GM23248 (cell line): Measurements from ENCODE around the gene IGSF21. TPM values are rescaled to one million over a fixed set of nuclear protein-coding genes. Genes with fewer than 3 reads are reported as not detected.

ENCODE experiments used
- DNase-seq: peaks from one replicate; pipeline ENCODE4 v3.0.0-alpha.2; 2015
- H2AFZ ChIP-seq: fragments of 200-600 bp; sonication (generic); 2 replicates; pipeline ENCODE4 v1.6.1; 2016; ENCODE audit warnings: antibody characterized with exemption
- H3F3A ChIP-seq: fragments of 200-600 bp; sonication (generic); 2 replicates; pipeline ENCODE4 v1.6.1; 2016; ENCODE audit warnings: mild to moderate bottlenecking, antibody characterized with exemption, mixed run types; ENCODE audit not compliant: insufficient read depth
- H3K27ac ChIP-seq: fragments of 200-600 bp; sonication (generic); 2 replicates; pipeline ENCODE4 v1.5.1; 2016; ENCODE audit warnings: mild to moderate bottlenecking
- H3K27me3 ChIP-seq: fragments of 200-600 bp; sonication (generic); replicated peaks from 2 replicates; pipeline ENCODE4 v1.6.1; 2016; ENCODE audit warnings: mild to moderate bottlenecking; ENCODE audit not compliant: insufficient read depth
- H3K36me3 ChIP-seq: fragments of 200-600 bp; sonication (generic); 2 replicates; pipeline ENCODE4 v1.6.1; 2016; ENCODE audit warnings: low read depth, mild to moderate bottlenecking
- H3K4me1 ChIP-seq: fragments of 200-600 bp; sonication (generic); 2 replicates; pipeline ENCODE4 v1.6.1; 2016; ENCODE audit warnings: mild to moderate bottlenecking; ENCODE audit not compliant: insufficient read depth
- H3K4me2 ChIP-seq: fragments of 200-600 bp; sonication (generic); one replicate; pipeline ENCODE4 v1.6.1; 2016; ENCODE audit warnings: mild to moderate bottlenecking; ENCODE audit not compliant: unreplicated experiment
- H3K4me3 ChIP-seq: fragments of 200-600 bp; sonication (generic); 2 replicates; pipeline ENCODE4 v1.5.1; 2016; ENCODE audit warnings: mild to moderate bottlenecking
- H3K79me2 ChIP-seq: fragments of 200-600 bp; sonication (generic); 2 replicates; pipeline ENCODE4 v1.6.1; 2016; ENCODE audit warnings: mild to moderate bottlenecking; ENCODE audit not compliant: insufficient read depth
- H3K9ac ChIP-seq: fragments of 200-600 bp; sonication (generic); 2 replicates; pipeline ENCODE4 v1.6.1; 2016; ENCODE audit warnings: mild to moderate bottlenecking
- H3K9me2 ChIP-seq: fragments of 200-600 bp; sonication (generic); 2 replicates; pipeline ENCODE4 v1.6.1; 2016; ENCODE audit warnings: mixed run types, mild to moderate bottlenecking, moderate library complexity; ENCODE audit not compliant: insufficient read depth
- H3K9me3 ChIP-seq: fragments of 200-600 bp; sonication (generic); one replicate; pipeline ENCODE4 v1.6.1; 2017; ENCODE audit warnings: low read depth
- H4K20me1 ChIP-seq: fragments of 200-600 bp; sonication (generic); 2 replicates; pipeline ENCODE4 v1.6.0; 2016; ENCODE audit not compliant: insufficient read depth
- EZH2 ChIP-seq: fragments of 200-600 bp; sonication (generic); IDR thresholded peaks from 2 replicates; pipeline ENCODE4 v1.6.1; 2018; ENCODE audit warnings: antibody characterized with exemption, mild to moderate bottlenecking; ENCODE audit not compliant: insufficient read depth, poor library complexity, severe bottlenecking
- EZH2phosphoT487 ChIP-seq: fragments of 200-600 bp; sonication (generic); IDR thresholded peaks from 2 replicates; pipeline ENCODE4 v1.6.1; 2018; ENCODE audit warnings: antibody characterized with exemption, moderate library complexity, mild to moderate bottlenecking, low read depth; ENCODE audit not compliant: insufficient read depth
- WGBS, 2 experiments: methylation state at CpG; one replicate each; pipeline ENCODE4 v1.1.6; 2015 to 2017; ENCODE audit warnings: low lambda C conversion rate in 2 of 2, low coverage in 1 of 2; ENCODE audit errors: missing lambda C conversion rate in 2 of 2; 5-methylcytosine and 5-hydroxymethylcytosine counted together
- in situ Hi-C: fragments of 300-500 bp; cut with MboI; formaldehyde crosslinking; loops from 2 replicates; pipeline ENCODE4 v1.15.0; 2020
- polyA plus RNA-seq: library from polyadenylated mRNA; unstranded; fragments of >200 nt; fragmentation: Nextera tagmentation; extraction: Ambion mirVana; gene quantifications from 2 replicates; pipeline ENCODE4 v1.2.1, GENCODE V29; 2016
- total RNA-seq: library from RNA; depleted of rRNA; stranded (reverse); fragments of >200 nt; shearing (Covaris generic); gene quantifications from 2 replicates; pipeline ENCODE4 v1.2.3, GENCODE V29; 2014

Gene IGSF21
- total and polyA plus RNA-seq, 2 experiments from 2014 or later = not detected

- Histone ChIP-seq H3K9ac (no peak overlapping the region), H3K27me3 (no peaks in the 10 kb centered on the region), H3K27ac (no peak overlapping the region), H3K79me2 (no peaks in the 10 kb centered on the region), H3K4me3 (no peak overlapping the region), H3K9me3 (no peaks in the 10 kb centered on the region), H3K9me2 (no peaks in the 10 kb centered on the region), H3K4me2 (no peak overlapping the region), H3K36me3 (no peaks in the 10 kb centered on the region), H3F3A (no peaks in the 10 kb centered on the region), H2AFZ (no peak overlapping the region), H3K4me1 (no peaks in the 10 kb centered on the region), H4K20me1 (no peaks in the 10 kb centered on the region)
- 41 to 46% methylated on average over 8 of the region's 8 CpGs for WGBS, 2 experiments
- no peak for DNase-seq
- TF ChIP-seq EZH2 (no peak), EZH2phosphoT487 (no peak)
- in situ Hi-C loops = no loop called here
Measured at GRCh38 chr1:18411820-18412641, 304.4 kb downstream of the IGSF21 start.

- Histone ChIP-seq H3K9ac (no peak overlapping the region), H3K79me2 (no peaks in the 10 kb centered on the region), H3F3A (no peaks in the 10 kb centered on the region), H3K36me3 (no peaks in the 10 kb centered on the region), H4K20me1 (no peaks in the 10 kb centered on the region), H3K27ac (no peak overlapping the region), H3K9me3 (no peaks in the 10 kb centered on the region), H2AFZ (no peak overlapping the region), H3K27me3 (no peaks in the 10 kb centered on the region), H3K4me1 (no peaks in the 10 kb centered on the region), H3K4me3 (no peak overlapping the region), H3K9me2 (no peaks in the 10 kb centered on the region), H3K4me2 (no peak overlapping the region)
- no peak for DNase-seq
- in situ Hi-C loops = no loop called here
- TF ChIP-seq EZH2phosphoT487 (no peak), EZH2 (no peak)
- WGBS, 2 experiments = 21 to 22% methylated on average over 4 of the region's 4 CpGs
Measured at GRCh38 chr1:18412882-18413353, 305.3 kb downstream of the IGSF21 start.

GRCh38 chr1:18413541-18414305 lies 306.1 kb downstream of the IGSF21 start:
- Histone ChIP-seq H2AFZ (no peak overlapping the region), H3K9me2 (no peaks in the 10 kb centered on the region), H3K27me3 (no peaks in the 10 kb centered on the region), H3K79me2 (no peaks in the 10 kb centered on the region), H3F3A (no peaks in the 10 kb centered on the region), H3K9ac (no peak overlapping the region), H3K4me2 (no peak overlapping the region), H3K4me1 (no peaks in the 10 kb centered on the region), H4K20me1 (no peaks in the 10 kb centered on the region), H3K9me3 (no peaks in the 10 kb centered on the region), H3K27ac (no peak overlapping the region), H3K4me3 (no peak overlapping the region), H3K36me3 (no peaks in the 10 kb centered on the region)
- in situ Hi-C loops = no loop called here
- WGBS, 2 experiments = 21% methylated on average over 10 to 13 of the region's 13 CpGs
- DNase-seq = no peak
- TF ChIP-seq EZH2 (no peak), EZH2phosphoT487 (no peak)

- H2AFZ ChIP-seq = no peak overlapping the region
- no peaks in the 10 kb centered on the region for H3K9me2 ChIP-seq
- no peak overlapping the region for H3K4me2 ChIP-seq
- 9 to 12% methylated on average over 5 of the region's 5 CpGs for WGBS, 2 experiments
- DNase-seq = no peak
- no peaks in the 10 kb centered on the region for H3K27me3 ChIP-seq
- no peak overlapping the region for H3K27ac ChIP-seq
- H3F3A ChIP-seq = no peaks in the 10 kb centered on the region
- H3K9me3 ChIP-seq = no peaks in the 10 kb centered on the region
- TF ChIP-seq EZH2phosphoT487 = no peak
- TF ChIP-seq EZH2 = no peak
- no peaks in the 10 kb centered on the region for H3K4me1 ChIP-seq
- in situ Hi-C loops = no loop called here
- H3K4me3 ChIP-seq = no peak overlapping the region
- no peaks in the 10 kb centered on the region for H3K36me3 ChIP-seq
- H3K9ac ChIP-seq = no peak overlapping the region
- H3K79me2 ChIP-seq = no peaks in the 10 kb centered on the region
- no peaks in the 10 kb centered on the region for H4K20me1 ChIP-seq
Measured at GRCh38 chr1:18414321-18414720, 306.7 kb downstream of the IGSF21 start.
